ENCODE data around the gene CAMK2D. TPM values are rescaled to one million over a fixed set of nuclear protein-coding genes. Genes with fewer than 3 reads are reported as not detected.

Gene CAMK2D
- total RNA-seq, 1 donor from 2014 or later = 46.1 TPM

DNA sequence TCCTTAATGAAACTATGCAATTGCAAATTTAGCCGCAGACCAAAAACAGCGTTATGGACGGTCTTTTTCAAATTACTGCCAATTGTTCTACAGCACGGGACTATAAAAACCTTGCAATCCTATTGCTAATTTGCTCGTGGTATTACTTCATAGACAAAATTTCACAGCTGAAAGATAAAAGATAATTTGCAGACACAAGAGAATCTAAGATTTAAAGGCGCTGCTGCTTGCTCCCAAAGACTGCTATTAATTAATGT, 1.4 kb upstream of the CAMK2D start:
- intact Hi-C loops (cut with DNase I) = no loop called here
- H3K4me3 ChIP-seq = peak overlapping the region; percentile 88
- H3K27me3 ChIP-seq = no peaks in the 10 kb centered on the region
- H3K36me3 ChIP-seq = no peaks in the 10 kb centered on the region
- no peaks in the 10 kb centered on the region for H3K9me3 ChIP-seq
- DNase-seq (no peak), ATAC-seq (no peak)
- H3K4me1 ChIP-seq = peaks cover 5% of the 10 kb centered on the region
- peak overlapping the region; percentile 98 for H3K27ac ChIP-seq
- TF ChIP-seq, protein P1, sequence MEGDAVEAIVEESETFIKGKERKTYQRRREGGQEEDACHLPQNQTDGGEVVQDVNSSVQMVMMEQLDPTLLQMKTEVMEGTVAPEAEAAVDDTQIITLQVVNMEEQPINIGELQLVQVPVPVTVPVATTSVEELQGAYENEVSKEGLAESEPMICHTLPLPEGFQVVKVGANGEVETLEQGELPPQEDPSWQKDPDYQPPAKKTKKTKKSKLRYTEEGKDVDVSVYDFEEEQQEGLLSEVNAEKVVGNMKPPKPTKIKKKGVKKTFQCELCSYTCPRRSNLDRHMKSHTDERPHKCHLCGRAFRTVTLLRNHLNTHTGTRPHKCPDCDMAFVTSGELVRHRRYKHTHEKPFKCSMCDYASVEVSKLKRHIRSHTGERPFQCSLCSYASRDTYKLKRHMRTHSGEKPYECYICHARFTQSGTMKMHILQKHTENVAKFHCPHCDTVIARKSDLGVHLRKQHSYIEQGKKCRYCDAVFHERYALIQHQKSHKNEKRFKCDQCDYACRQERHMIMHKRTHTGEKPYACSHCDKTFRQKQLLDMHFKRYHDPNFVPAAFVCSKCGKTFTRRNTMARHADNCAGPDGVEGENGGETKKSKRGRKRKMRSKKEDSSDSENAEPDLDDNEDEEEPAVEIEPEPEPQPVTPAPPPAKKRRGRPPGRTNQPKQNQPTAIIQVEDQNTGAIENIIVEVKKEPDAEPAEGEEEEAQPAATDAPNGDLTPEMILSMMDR (IDR thresholded peaks at IDR 0.05) = no peak

DNA sequence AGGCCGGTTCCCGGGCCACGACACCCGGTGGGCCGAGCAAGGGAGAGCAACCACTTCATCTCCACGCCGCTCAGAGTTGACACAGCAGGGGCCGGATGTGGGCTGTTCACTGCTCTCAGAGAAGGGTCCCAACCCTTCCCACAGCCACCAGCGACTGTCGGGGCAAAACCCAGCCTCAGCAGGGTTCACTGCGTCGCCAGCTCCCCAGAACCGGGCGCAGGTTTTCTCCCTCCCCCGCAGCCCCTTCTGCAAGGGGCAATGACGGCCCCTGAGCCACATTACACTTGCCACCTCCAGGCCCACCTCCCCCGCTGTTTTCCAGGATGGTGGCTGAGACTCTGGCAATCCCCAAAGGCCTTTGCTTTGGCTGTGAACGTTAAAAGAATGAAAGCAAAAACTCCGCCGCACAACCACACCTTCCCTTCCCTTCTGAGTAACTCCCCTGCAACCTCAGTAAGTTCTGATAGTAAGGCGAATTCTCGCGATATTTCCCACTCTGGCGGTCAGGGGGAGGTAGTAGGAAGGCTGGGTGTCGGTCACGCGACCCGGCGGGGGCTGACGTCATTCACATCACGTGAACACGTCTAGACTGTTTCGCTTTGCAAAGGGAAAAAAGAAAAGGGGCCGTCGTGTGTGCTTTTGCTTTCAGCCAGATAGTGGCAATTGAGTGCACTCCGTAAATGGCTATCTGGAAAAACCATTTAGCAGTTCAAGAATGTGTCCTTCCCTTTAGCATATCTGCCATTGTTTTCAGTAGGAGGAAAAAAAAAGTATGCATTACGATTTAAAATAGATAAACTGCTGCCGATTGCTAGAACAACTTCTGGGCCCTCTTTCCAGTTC, 869 bp upstream of the CAMK2D start:
- peak overlapping the region; percentile 88 for H3K4me3 ChIP-seq
- no peaks in the 10 kb centered on the region for H3K9me3 ChIP-seq
- peak; percentile 76 for ATAC-seq
- peak overlapping the region; percentile 98 for H3K27ac ChIP-seq
- H3K36me3 ChIP-seq = peaks cover under 1% of the 10 kb centered on the region
- intact Hi-C loops (cut with DNase I) = no loop called here
- H3K27me3 ChIP-seq = no peaks in the 10 kb centered on the region
- peak; percentile 99 for DNase-seq
- TF ChIP-seq, protein P1 (IDR thresholded peaks at IDR 0.05) = no peak
- peaks cover 11% of the 10 kb centered on the region for H3K4me1 ChIP-seq

DNA sequence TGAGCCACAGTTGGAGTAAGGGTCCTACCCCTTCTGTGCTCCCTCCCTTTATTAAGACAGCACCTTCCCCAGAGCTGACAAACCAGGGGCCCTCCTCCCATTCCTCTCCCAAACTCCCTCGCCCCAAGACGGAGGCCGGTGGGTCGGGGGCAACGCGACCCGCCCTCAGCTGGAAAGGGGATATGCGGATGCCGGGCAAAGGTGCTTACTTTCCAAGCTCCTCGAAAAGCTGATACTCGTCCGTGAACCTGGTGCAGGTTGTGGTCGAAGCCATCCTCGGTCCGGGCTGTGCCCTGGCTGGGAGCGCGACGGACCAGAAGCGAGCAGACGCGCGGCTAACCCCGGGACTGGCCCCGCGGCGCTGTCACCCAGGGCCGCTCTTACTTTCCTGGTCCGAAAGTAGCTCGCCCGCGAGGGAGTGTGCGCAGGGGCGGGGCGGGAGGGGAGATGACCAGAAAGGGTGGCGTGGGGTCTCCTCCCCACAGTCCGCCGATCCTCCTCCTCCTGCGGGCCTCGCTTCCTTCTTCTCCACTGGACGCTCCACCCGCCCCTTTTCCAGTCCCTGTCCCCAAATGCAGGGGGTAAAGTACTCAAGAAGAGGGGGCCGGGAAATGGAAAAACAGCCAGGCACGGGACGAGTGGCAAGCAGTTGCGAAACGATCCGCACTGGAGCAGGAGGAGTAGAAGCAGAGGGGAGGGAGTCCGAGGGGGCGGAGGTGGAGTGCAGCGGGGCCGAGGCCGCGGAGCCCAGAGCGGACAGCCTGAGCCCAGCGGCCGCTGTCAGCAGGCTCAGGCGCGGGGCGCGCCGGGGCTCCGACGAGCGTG, 531 bp downstream of the CAMK2D start:
- peaks cover 5% of the 10 kb centered on the region for H3K36me3 ChIP-seq
- peaks cover 16% of the 10 kb centered on the region for H3K4me1 ChIP-seq
- intact Hi-C loops (cut with DNase I) = no loop called here
- H3K4me3 ChIP-seq = peak overlapping the region; percentile 88
- DNase-seq = peak; percentile 93
- no peaks in the 10 kb centered on the region for H3K27me3 ChIP-seq
- peak; percentile 80 for ATAC-seq
- H3K9me3 ChIP-seq = no peaks in the 10 kb centered on the region
- peak overlapping the region; percentile 98 for H3K27ac ChIP-seq
- TF ChIP-seq, protein P1 (IDR thresholded peaks at IDR 0.05) = no peak

DNA sequence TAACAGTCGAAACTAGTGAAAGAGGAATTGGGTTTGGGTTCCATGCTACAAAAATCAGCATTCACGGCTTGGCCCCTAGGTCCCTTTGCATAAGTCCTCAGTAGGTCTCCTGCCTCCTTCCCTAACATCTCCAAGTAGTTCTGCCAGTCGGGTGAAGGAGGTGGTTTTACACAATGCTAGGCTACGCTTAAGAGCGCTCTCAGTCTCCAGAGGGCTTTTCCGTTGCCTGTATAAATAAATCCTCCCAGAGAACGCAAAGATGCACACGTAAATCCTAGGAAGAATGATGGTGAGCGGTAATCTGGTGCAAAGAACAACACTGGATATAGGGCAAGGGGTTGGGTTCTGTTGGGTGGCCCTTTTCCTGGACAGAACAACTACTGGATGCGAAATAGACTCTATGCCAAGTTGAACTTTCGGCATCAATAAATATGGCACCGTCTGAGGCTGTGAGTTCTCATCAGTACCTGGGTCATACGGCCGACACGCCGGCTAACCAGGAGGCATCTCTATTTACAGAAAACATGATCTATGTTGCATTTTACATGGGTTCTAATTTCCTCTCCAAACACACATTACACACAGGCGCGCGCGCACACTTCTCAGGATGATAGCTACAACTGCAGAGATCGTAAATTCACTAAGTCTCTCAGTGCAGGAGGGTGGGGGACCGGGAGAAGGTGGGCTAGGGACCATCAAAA, 1.3 kb downstream of the CAMK2D start:
- peak; percentile 67 for DNase-seq
- intact Hi-C loops (cut with DNase I) = no loop called here
- Histone ChIP-seq H3K4me3 (peak overlapping the region; percentile 88), H3K9me3 (no peaks in the 10 kb centered on the region), H3K4me1 (peaks cover 22% of the 10 kb centered on the region), H3K27ac (peak overlapping the region; percentile 98), H3K36me3 (peaks cover 5% of the 10 kb centered on the region), H3K27me3 (no peaks in the 10 kb centered on the region)
- peak; percentile 28 for ATAC-seq
- TF ChIP-seq, protein P1 (IDR thresholded peaks at IDR 0.05) = no peak

DNA sequence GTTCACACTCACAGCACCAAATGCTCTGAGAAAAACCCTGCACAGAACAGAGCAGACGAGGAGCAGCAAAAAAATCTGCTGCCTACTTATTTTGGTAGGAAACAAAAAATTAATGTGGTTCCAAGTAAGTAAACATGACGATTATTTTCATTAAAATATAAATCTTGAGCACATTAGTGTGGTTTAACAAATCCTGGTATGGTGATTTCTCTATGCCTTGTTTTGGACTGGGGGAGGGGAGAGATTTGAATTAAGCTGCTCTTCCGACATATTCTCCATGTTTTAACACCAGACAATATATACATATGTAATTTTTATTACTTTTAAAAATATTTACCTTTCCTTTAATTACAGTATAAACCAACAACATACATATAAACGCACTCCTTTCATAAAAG, 1.8 kb downstream of the CAMK2D start:
- Histone ChIP-seq H3K27me3 (no peaks in the 10 kb centered on the region), H3K36me3 (peaks cover 5% of the 10 kb centered on the region), H3K4me1 (peaks cover 22% of the 10 kb centered on the region), H3K9me3 (no peaks in the 10 kb centered on the region), H3K27ac (peak overlapping the region; percentile 98), H3K4me3 (peak overlapping the region; percentile 88)
- TF ChIP-seq, protein P1 (IDR thresholded peaks at IDR 0.05) = no peak
- DNase-seq (no peak), ATAC-seq (no peak)
- intact Hi-C loops (cut with DNase I) = loop anchor here (10.0 kb wide), 1 partner anchor 205 kb away; no protein-coding TSS in a partner anchor
